Spleen (tissue), 7 donors: ENCODE data around the gene S100A4.

Source experiments
- CTCF ChIP-seq, 11 experiments: fragments of 200-600 bp in 7 of 11; fragments of 450-650 bp in 4 of 11; sonication (generic) in 4 of 11; IDR thresholded peaks in 8 of 11; conservative IDR thresholded peaks in 3 of 11; 1 replicate in 7 of 11; 2 replicates in 4 of 11; pipeline versions ENCODE4 v1.4.0 to v1.8.0; 2016 to 2021; ENCODE audit warnings: antibody characterized with exemption in 11 of 11, inconsistent platforms in 4 of 11, mild to moderate bottlenecking in 1 of 11
- POLR2AphosphoS5 ChIP-seq, 3 donors: sonication (generic); formaldehyde crosslinking; IDR thresholded peaks; one replicate each; pipeline ENCODE4 v1.5.1; 2017; ENCODE audit warnings: antibody characterized with exemption in 3 of 3
- donor health status: DM: no; HTN: no; CAD: no; lungs with moderate emphysema.
- donor health status: DM: no; HTN: no; CAD: no.
- donor health status: DM: no; HTN: no; CAD: no.

DNA sequence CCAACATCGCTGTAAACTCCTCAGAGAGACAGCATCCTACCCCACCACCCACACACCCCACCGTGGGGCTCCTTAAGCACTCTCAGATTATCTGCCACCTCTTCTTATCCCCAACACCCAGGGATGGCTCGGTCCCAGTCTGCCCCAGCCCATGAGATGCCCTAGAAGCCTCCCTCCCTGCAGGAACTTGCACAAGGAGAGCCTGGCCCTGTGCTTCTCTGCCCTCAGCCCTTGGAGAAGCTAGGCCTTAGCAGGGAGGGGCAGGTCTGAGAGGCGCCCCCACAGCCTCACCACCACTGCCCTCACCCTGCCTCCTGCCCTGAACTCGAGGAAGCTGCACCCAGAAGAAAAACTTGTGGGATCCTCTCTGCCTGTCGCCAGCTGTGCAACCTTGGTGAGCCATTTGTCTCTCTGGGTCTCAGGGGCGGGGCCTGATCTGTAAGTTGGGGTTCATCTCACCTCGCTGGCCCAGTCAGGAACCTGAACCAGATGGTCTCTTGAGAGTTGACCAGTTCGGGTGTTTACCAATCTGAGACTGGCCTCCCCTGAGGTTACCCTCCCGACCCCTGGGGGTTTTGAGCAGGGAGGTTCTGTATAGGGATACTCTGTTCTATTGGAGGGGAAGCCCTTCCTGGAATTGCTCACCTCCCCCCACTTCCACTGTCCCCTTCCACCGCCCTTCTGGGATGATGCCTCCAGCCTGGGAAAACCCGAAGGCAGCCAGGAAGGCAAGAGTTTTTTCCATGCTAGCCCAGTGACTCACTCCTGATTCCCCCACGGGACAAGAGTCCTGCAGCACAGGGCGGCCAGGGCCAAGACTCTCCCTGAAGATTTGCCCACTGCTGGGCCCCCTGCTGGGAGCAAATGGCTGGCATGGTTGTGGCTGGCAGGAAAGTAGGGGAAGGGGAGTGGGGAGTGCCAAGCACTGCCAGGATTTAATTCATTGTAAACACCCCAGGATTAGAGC lies 3.4 kb upstream of the S100A4 start, which contains the start of gene S100A3:
- TF ChIP-seq CTCF (IDR thresholded peaks at IDR 0.05 in 8 of 11, conservative IDR thresholded peaks at IDR 0.05 in 3 of 11) (no peak), POLR2AphosphoS5 (IDR thresholded peaks at IDR 0.05) (no peak)
